NCI-H2107 treated with DMSO at 0.1 percent for 48 hours (cell line): ENCODE measurements around the gene POLD4.
"Not testable (repeated sequence)": the region's sequence is repeated elsewhere in the genome, so short reads cannot be mapped to it uniquely, and the experiment has no call there.

Experiments
- DNase-seq: peaks from one replicate; lab custom pipeline; 2025; ENCODE audit not compliant: unreplicated experiment; lab: John Stamatoyannopoulos, UW

The POLD4 gene

DNA sequence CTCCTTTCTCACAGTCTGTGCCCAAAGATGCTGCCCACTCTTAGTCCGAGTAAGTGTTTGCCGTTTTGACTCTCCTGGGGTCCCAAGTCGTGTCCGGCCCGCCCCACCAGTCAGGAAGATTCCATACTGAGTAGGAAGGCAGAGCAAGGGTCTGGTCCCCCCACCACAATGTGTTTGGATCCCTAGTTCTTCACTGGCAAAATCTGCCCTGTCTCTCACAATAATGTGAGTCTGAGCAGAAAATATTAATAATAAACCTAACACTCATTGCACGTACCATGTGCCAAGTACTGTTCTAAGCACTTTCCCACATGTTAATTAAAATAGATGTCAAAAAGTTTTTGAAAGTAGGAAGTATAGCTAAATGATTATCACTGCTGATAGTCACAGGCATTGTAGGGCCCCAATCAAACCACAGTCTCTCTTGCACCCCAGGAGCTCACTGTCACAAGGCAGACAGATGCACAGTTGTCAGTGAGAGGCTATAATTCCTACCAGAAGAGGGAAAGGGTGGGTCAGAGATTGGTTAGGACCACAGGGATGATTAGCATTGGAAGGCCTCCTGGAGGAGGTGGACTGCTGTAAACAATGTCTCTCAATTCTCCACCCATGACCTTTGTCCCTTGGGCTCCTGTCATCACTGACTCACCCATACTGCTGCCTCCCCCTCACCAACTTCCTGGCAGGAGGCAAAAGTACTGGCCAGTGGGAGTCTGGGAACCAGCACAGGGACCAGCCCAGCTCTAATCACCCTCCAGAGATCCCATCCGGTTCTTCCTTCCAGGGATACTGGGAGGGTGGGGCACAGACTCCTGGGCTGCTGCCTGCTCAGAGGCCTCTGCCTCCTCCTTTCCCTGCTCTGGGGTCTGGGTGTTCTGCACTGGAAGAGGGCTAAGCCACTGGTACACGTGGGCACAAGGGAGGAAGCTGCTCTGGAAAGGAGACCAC is 1.0 kb upstream of the POLD4 start:
- no peak for DNase-seq

DNA sequence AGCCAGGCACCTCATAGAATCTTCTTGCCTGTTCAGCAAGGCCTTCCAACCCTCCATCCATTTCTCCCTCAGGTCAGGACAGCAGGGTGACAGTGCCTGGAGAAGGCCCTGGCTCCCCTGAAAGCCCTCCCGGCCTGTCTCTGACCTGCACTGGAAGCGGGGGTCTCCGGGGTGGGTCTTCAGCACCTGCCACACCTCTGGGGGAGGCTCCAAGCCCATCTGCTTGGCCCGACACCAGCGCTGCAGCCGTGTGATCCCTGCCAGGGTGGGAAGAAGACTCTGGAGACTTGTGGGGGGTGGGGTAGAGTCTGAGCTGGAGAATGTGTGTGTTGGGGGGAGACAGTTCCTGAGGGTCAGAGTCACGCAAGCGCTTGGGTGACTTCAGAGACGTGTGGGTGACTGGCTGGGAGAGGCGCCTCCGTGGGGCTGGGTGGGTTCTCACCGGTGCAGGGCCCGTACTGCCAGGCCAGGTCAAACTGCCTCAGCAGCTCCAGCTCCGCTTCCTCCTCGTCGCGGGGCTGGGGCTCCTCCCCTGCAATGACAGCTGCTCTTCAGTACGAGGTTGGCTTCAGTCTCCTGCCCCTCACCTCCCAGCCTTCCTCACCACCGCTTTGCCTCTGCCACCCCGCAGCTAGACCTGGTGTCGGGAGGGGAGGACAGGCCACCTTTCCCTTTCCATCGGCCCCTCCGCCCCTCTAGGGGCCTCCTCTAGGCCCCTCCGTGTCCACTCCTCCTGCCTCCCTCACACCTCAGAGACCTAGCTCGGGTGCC is 615 bp downstream of the POLD4 start:
- no peak for DNase-seq

DNA sequence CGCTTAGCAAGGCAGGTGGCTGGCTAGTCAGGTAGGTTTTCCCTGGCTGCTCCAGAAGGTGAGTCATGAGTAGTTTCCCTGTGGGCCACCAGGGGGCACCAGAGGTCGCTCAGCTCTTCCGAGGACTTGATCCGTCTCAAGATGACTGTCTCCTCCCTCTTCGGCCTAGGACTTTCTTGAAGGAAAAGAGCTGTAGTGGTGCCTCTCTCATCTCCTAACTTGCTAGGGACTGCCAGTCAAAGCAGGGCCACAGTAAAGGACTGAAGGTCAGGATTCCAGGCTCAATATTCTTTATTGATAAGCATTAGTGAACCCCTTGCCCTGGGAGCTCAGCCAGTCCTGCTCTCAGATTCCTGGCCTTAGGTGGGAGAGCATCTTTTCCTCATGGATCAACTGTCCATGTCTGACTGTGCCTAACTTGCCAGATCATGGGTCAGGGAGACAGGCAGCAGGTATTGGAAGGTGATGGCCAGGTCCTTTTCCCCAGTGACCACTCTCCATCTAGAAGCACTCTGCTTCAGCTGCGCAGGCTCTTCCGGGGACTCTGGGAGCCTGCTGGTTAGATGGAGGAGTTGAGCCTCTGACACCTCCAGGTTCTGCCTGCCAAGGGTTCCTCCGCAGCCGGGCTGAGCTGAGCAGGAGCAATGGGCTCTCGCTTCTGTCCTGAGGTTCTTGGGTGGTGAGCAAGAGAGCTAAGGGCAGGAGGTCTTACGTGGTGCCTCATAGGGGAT is 1.9 kb downstream of the POLD4 start:
- DNase-seq: peak; percentile 53

DNA sequence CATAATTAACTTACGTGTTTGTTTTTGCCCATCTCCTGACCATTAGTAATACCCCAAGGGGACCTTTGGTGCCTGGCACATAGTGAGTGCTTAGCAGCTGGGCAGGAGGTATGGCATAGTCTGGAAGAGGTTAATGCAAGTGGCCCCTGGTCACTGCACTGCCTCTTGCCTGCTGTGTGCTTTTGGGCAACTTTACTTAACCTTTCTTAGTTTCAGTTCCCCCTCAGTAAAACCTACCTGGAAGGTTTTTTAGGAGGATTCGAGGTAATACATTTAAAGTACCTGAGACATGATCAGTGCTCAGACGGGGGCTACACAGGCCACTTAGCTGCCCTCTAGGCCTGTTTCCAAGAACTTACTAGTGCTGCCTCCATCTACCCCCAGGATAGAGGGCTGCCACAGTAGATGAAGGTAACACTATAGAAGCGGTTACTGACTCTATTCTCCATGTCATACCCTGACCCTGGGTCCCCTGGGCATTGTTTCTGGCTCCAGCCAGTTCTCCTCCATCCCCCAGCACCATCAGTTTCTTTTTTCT is 3.3 kb downstream of the POLD4 start:
- no peak for DNase-seq

DNA sequence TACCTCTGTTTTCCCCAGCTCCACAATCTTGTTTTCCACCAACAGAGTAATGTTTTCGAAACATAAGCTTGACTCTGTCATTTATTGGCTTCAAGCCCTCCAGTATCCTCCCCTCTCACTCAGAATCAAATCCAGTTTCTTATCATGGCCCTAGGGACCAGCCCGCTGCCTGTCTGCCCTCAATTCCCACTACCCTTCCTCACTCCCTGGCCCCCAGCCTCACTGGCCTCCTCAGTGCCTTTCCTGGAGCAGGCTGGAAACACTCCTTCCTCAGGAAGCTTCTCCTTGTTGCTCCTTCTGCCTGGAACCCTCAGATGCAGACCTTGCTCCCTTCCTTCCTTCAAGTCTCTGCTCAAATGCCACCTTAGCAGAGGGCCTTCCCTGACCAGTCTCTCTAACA is 3.9 kb downstream of the POLD4 start:
- no peak for DNase-seq

DNA sequence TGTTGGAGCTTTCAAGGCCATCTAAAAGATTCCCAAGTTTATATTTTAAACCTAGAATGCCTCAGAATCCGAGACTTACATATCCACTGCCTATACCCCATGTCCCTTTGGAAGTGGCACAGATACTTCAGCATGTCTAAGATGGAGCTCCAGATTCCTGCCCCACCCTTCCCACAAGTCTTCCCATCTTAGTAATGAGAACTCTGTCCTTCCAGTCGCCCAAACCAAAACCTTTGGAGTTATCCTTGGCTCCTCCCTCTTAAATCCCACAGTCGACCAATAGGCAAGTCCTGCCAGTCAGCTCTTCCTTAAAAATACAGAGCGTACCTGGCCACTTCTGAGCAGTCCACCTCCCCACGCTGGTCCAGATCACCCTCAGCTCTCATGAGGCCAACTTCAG is 4.3 kb downstream of the POLD4 start:
- DNase-seq: no peak

DNA sequence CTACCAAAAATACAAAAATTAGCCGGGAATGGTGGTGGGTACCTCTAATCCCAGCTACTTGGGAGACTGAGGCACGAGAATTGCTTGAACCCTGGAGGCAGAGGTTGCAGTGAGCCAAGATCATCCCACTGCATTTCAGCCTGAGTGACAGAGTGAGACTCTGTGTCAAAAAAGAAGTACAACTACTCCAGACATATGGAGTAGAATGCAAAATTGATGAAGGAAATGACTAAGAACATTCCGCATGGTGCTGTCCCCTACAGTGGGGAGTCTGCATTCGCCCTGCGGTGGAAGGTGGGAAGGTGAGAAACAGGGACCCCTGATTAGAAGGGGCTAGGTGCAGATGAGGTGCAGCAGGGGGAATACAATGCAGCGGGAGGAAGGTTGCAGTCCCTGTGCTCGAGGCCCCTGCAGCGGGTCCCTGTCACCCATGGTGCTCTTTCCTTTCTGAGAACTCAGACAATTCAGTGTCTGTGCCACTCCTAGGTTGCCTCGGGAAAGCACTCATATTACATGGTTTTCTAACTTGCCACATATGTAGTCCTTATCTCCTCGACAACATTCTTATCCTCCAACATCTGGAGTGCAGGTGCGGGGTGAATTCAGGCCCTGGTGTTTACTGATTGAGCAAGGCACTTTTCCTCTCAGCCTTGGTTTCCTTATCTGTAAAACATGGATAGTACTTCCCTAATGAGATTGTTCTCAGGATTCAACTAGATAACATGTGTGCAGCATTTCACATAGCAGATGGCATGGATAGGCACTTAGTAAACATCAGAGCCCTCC is 5.2 kb downstream of the POLD4 start:
- DNase-seq: no peak

DNA sequence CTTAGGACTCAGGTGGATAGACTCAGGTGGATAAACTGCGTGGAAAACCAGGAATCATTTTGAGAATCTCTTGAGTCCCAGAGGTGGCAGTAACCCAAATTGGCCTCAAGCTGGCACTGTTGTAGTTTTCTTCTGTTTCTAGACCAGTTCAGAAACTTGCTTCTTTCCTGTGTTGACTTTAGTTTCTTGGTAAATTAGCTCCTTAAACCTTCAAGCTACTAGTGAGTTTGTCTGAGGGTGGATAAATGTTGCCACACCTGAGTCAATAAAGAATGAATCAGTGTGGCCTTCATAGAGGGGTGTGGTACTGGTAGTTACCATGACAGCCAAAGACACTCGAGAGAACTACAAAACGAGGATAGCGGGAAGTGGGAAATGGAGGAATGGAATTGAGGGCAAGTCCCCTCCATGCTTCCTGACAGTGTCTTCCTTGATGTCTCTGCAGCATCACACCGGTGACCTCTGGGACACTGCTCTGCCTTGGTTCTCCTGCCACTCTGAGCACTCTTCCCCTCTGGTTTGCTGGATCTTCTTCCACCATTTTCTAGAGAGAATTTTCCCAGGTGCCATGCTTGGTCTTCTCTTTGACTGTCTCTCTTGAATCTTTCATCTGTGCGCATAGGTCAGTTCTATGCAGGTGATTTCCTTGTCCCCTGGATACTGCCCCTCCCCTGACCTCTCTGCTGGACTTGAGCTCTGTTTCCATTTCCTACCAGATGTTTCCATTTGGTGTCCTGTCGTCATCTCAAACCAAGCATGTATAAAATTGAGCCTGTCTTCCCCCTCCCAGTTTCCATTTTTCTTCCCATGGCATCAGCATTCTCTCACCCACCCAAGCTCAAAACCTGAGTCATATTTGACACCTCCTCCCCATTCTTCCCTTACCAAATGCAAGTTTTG is 7.2 kb downstream of the POLD4 start:
- no peak for DNase-seq

DNA sequence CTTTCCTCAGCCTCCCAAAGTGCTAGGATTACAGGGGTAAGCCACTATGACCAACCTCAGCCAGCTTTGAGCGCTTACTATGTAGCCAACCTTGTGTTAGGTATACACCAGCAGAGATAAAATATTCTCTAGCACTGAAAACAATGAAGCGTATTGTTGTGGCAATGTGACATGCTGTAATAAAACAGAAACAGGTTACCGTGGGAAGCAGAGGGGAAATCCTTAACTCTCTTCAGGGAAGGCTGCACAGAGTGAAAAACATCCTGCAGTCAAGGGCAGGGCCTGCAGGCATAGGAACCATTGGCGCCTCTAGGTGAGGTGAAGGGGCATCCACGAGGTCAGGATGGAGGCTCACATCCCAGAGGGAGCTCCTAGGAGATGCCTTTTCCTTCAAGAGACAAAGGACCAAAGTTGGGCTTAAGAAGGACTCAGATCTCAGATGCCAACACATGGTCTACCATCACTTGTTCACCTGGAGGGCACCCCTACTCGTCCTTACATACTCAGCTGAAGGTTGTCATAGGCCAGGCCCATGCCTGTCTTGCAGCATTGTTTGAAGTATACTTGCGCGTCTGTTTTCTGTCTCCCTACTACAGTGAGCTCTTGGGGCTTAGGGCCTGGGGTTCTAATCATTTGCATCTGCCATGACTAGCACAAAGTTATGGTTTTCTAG is 8.0 kb downstream of the POLD4 start:
- no peak for DNase-seq

DNA sequence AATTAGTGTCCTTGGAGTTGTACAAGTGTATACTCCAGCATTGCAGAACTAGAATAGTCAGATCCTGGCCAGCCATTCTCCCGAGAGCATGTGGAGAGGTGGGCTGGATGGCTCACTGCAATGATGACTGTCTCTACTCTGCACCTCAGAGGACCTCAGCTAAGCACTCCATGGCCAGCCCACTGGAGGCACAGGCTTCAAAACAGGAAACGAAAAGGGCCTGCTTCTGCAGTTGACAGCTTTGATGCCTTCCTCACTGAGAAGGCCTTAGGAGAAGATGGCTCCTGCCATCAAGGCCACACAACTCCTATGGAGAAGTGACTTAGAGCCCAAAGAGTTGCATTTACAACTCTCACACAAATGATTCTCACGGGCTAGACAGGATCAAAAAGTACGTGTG is 9.1 kb downstream of the POLD4 start:
- no peak for DNase-seq

DNA sequence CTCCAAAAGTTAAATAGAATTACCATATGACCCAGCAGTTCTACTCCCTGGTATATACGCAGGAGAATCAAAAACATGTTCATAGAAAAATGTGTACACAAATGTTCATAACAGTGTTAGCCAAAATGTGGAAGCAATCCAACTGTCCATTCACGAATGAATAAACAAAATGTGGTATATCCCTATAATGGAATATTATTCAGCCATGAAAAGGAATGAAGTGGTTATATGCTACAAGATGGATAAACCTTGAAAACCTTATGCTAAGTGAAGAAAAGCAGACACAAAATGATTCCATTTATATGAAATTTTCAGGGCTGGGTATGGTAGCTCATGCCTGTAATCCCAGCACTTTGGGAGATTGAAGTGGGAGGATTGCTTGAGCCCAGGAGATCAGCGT is 16.1 kb downstream of the POLD4 start:
- no peak for DNase-seq

DNA sequence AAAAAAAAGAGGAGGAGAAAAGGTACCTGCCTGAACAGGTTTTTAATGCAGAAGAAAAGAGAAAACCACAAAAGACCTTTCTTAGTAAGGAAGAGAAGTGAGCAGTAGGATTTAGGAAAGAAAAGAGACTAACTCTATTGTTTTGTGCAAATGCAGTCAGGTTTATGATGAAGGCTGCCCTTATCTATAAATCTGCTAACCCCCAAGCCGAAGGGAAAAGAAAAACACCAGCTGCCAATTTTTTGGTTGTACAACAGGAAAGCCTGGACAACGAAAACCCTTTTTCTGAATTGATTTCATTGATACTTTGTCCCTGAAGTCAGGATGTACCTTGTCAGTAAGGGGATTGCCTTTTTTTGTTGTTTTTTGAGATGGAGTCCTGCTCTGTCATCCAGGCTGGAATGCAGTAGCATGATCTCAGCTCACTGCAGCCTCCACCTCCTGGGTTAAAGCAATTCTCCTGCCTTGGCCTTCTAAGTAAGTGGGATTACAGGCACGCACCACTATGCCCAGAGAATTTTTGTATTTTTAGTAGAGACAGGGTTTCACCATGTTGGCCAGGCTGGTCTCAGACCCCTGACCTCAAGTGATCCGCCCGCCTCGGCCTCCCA is 21.2 kb downstream of the POLD4 start:
- no peak for DNase-seq

DNA sequence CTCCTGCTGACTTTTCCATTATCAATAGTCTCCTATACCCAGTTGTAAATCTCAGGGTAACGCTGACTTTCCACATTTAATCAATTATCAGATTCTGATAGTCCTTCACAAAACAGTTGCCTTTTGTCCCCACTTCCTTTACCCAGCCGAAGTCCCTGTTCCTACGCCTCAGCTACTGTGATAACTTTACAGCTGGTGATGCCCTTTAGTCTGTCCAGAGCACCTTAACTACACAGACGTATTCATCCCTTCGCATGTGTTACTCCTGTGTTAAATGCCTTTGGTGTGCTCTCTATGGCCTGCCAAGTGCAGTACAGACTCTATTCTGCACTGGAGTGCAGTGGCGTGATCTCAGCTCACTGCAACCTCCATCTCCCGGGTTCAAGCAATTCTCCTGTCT is 29.8 kb downstream of the POLD4 start:
- no peak for DNase-seq

DNA sequence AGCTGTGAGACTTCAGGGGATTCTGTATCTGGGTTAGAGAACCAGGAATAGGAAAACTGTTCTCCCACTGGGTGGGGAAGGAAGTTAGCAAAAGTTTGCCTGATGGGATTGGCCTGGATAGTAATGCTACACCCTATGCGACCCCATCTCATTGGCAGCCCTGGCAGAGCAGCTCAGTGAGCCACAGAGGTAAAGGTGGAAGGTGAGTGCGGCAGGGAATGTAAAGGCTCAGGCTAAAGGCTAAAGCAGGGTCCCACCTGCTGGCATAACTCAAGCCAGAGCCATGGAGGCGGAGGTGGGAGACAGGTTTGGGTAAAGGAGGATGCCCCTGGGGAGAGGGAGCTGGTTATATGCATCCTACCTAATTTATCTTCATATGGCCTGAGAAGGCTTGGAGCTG is 31.3 kb downstream of the POLD4 start:
- DNase-seq: no peak

DNA sequence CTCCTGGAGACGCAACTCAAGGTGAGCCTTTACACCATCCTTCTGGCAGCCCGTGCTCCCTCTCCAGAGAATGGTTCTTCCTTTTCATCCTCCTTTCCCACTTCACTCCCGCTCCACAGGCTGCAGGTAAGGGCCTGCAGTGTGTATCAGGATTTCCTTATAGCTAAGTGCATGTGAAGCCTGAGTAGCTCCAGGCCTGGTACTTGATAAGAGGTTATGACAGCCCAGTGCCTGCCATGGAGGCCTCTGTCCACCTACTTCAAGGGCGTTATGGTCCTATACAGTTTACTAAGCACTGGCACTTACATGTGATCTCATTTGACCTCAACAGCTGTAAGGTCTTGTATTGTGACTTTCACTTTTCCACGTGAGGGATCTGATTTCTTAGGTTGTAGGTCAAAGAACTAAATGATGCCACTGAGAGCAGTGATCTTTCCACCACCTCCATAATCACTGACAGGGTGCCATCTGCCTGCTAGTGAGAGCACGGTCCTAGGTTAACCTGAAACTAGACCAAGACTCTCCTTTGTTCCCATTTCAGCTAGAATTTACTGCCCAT is 32.0 kb downstream of the POLD4 start:
- no peak for DNase-seq

DNA sequence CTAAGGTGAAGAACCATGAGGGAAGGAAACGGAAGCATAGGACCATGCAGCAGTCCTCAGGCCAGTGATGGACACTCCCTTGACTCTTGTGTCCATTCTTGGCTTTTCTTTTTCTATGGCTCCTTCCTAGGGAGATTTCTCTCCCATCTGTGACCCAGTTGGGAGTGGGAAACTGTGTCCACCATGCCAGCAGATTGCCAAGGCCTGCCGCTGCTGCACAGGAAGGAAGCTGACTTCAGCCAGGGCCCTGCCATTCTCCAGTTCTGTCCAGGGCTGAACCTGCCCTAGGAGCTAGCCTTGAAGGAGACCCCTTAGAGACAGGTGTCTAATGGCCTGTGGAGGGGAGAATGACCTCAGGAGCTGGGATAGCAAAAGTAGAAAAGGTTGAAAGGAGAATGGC is 32.7 kb downstream of the POLD4 start:
- DNase-seq: no peak

DNA sequence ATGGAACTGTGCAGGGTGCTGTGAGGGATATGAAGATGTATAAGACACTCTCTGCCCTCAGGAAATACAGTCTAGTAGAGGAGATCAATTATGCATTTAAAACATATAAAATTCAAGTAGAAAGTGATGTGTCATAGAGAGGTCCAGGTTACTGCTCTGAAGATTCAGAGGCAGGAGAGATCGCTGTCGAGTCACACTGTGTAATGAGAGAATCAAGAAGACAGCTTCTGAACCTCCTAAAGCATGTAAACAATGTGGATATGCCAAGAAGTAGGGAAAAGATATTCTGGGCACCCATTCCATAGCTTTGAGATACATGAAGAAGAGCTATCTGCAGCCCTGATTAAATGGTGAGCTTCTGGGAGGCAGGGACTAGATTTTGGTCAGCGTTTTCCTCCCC is 33.3 kb downstream of the POLD4 start:
- no peak for DNase-seq

DNA sequence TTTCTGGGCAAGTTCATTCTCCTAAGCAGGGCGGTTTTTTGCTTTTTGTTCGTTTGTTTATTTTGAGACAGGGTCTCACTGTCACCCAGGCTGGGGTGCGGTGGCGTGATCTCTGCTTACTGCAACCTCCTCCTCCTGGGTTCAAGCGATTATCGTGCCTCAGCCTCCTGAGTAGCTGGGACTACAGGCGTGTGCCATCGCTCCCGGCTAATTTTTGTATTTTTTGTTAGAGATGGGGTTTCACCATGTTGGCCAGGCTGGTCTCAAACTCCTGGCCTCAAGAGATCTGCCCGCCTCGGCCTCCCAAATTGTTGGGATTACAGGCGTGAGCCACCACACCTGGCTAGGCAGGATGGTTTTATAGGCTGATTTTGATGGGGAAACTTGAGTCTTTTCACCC is 34.5 kb downstream of the POLD4 start:
- not testable (repeated sequence) for DNase-seq
